K562 (cell line): ENCODE results near the gene CLDN7. TPM values are rescaled to one million over a fixed set of nuclear protein-coding genes. Genes with fewer than 3 reads are reported as not detected.

ENCODE experiments used
- ATAC-seq: fragments of 200-7000 bp; cut with Tn5 transposase; 3 replicates; pipeline ENCODE4 v1.9.1; 2020; ENCODE audit warnings: moderate library complexity
- BruUV-seq: library from RNA; stranded (reverse); fragments of 400-500 nt; replicated peaks from 2 replicates; lab custom pipeline; 2021; lab: Mats Ljungman, UMichigan
- CTCF ChIA-PET: fragments of 300-600 bp; formaldehyde crosslinking; extraction: SDS; loops from one replicate; lab custom pipeline; 2021; ENCODE audit warnings: low intra/inter-chr PET ratio; lab: Yijun Ruan, JAX
- POLR2A ChIA-PET: fragments of 300-600, 350-650 bp; sonication (Branson Sonifier 250); formaldehyde crosslinking; extraction: SDS; loops from one replicate; lab custom pipeline; 2021; ENCODE audit warnings: antibody characterized with exemption, inconsistent platforms; lab: Yijun Ruan, JAX
- DNase-seq, 4 experiments: peaks; one replicate each; pipeline versions ENCODE4 v3.0.0 to v3.0.0-alpha.2; 2011 to 2018; ENCODE audit warnings: low spot score in 3 of 4, mixed read lengths in 3 of 4; ENCODE audit errors: extremely low read depth in 1 of 4
- FAIRE-seq: peaks from 2 replicates; lab custom pipeline; 2011; peaks lifted over from hg19 to GRCh38; lab: Jason Lieb, UNC
- H2AFZ ChIP-seq: 2 replicates; pipeline ENCODE4 v1.6.0; 2011; ENCODE audit warnings: low read depth, low read length, control low read depth, inconsistent platforms
- H3K27ac ChIP-seq: fragments of 200-600 bp; 3 replicates; pipeline ENCODE4 v1.8.0; 2011; ENCODE audit warnings: low read depth, mild to moderate bottlenecking, control low read depth, inconsistent platforms, low read length, moderate library complexity, mixed read lengths; ENCODE audit errors: extremely low read depth
- H3K27me3 ChIP-seq, 2 experiments: fragments of 300-600 bp in 1 of 2; 2 replicates in 1 of 2; 3 replicates in 1 of 2; pipeline versions ENCODE4 v1.6.0 to v1.8.0; 2011; ENCODE audit warnings: inconsistent platforms in 2 of 2, low read length in 2 of 2, mild to moderate bottlenecking in 1 of 2, mixed read lengths in 1 of 2, moderate library complexity in 1 of 2; ENCODE audit not compliant: control insufficient read depth in 2 of 2, insufficient read depth in 2 of 2
- H3K36me3 ChIP-seq: fragments of 300-600 bp; 3 replicates; pipeline ENCODE4 v1.8.0; 2011; ENCODE audit warnings: mild to moderate bottlenecking, low read length, inconsistent platforms; ENCODE audit not compliant: control insufficient read depth, insufficient read depth
- H3K4me1 ChIP-seq, 2 experiments: fragments of 200-600 bp in 1 of 2; replicated peaks in 1 of 2; 2 replicates in 1 of 2; 3 replicates in 1 of 2; pipeline versions ENCODE4 v1.5.1 to v1.8.0; 2011; ENCODE audit warnings: inconsistent platforms in 2 of 2, low read length in 2 of 2, mild to moderate bottlenecking in 1 of 2, mixed read lengths in 1 of 2, moderate library complexity in 1 of 2; ENCODE audit not compliant: control insufficient read depth in 2 of 2, insufficient read depth in 2 of 2
- H3K4me2 ChIP-seq: 2 replicates; pipeline ENCODE4 v1.6.1; 2011; ENCODE audit warnings: low read length, control low read depth, inconsistent platforms, mixed read lengths; ENCODE audit not compliant: insufficient read depth
- H3K4me3 ChIP-seq: fragments of 200-600 bp; sonication (generic), shearing (Covaris generic); 2 replicates; pipeline ENCODE4 v1.5.1; 2016; ENCODE audit warnings: control low read depth, inconsistent platforms
- H3K79me2 ChIP-seq: fragments of 200-600 bp; 3 replicates; pipeline ENCODE4 v1.8.0; 2011; ENCODE audit warnings: low read length, inconsistent platforms; ENCODE audit not compliant: control insufficient read depth, insufficient read depth
- H3K9ac ChIP-seq, 2 experiments: 2 replicates each; pipeline versions ENCODE4 v1.6.0 to v1.6.1; 2011; ENCODE audit warnings: low read depth in 2 of 2, low read length in 2 of 2, control low read depth in 1 of 2, inconsistent platforms in 1 of 2, mild to moderate bottlenecking in 1 of 2, mixed read lengths in 1 of 2; ENCODE audit not compliant: insufficient read depth in 1 of 2
- H3K9me1 ChIP-seq: one replicate; pipeline ENCODE4 v1.6.0; 2011; ENCODE audit warnings: inconsistent platforms, mild to moderate bottlenecking, low read length, moderate library complexity; ENCODE audit not compliant: control insufficient read depth, insufficient read depth
- H3K9me3 ChIP-seq: replicated peaks from 2 replicates; pipeline ENCODE4 v1.5.1; 2011; ENCODE audit warnings: low read depth, low read length, inconsistent platforms; ENCODE audit not compliant: control insufficient read depth, insufficient read depth
- H4K20me1 ChIP-seq: replicated peaks from 2 replicates; pipeline ENCODE4 v1.6.1; 2011; ENCODE audit warnings: low read length, inconsistent platforms, mixed read lengths; ENCODE audit not compliant: control insufficient read depth, insufficient read depth
- CBX2 ChIP-seq: fragments of 200-600 bp; sonication (generic); IDR thresholded peaks from one replicate; pipeline ENCODE4 v1.6.1; 2012; ENCODE audit warnings: mild to moderate bottlenecking, low read length, inconsistent platforms; ENCODE audit not compliant: insufficient read depth, poor library complexity, severe bottlenecking
- CEBPG ChIP-seq, 3 experiments: fragments of 200-800 bp in 1 of 3; sonication (Bioruptor generic) in 1 of 3; sonication (generic) in 1 of 3; formaldehyde crosslinking in 1 of 3; IDR thresholded peaks in 2 of 3; conservative IDR thresholded peaks in 1 of 3; 2 replicates each; pipeline versions ENCODE4 v1.6.1 to v1.8.0; 2016 to 2022; ENCODE audit warnings: missing compliant biosample characterization in 2 of 3, missing genetic modification characterization in 2 of 3, mild to moderate bottlenecking in 1 of 3, missing genetic modification reagents in 1 of 3
- CTBP1 ChIP-seq: fragments of 450-650 bp; IDR thresholded peaks from 2 replicates; pipeline ENCODE4 v1.6.1; 2016; ENCODE audit warnings: borderline replicate concordance
- ETV5 ChIP-seq: sonication (generic); formaldehyde crosslinking; IDR thresholded peaks from 2 replicates; pipeline ENCODE4 v1.4.0; 2020; ENCODE audit warnings: low read depth, mild to moderate bottlenecking, missing genetic modification reagents
- FOXJ2 ChIP-seq: fragments of 200-800 bp; sonication (Bioruptor generic); IDR thresholded peaks from 2 replicates; pipeline ENCODE4 v1.6.1; 2016; ENCODE audit warnings: missing genetic modification characterization, missing compliant biosample characterization
- KDM2B ChIP-seq: fragments of 250-450 bp; sonication (Bioruptor Pico); IDR thresholded peaks from 2 replicates; pipeline ENCODE4 v1.8.0; 2021; ENCODE audit warnings: mild to moderate bottlenecking, moderate library complexity
- MAZ ChIP-seq, 2 experiments: fragments of 450-650 bp in 1 of 2; sonication (generic) in 1 of 2; formaldehyde crosslinking; IDR thresholded peaks in 1 of 2; conservative IDR thresholded peaks in 1 of 2; 2 replicates each; pipeline versions ENCODE4 v1.4.0 to v1.5.0; 2020; ENCODE audit warnings: mild to moderate bottlenecking in 1 of 2, missing genetic modification reagents in 1 of 2
- NEUROD1 ChIP-seq: fragments of 150-350 bp; IDR thresholded peaks from 2 replicates; pipeline ENCODE4 v1.6.1; 2014; ENCODE audit warnings: borderline replicate concordance, low read length, low read depth; ENCODE audit not compliant: partially characterized antibody
- PRMT5 ChIP-seq: sonication (generic); formaldehyde crosslinking; IDR thresholded peaks from 2 replicates; pipeline ENCODE4 v1.5.0; 2020; ENCODE audit warnings: missing genetic modification reagents
- RB1 ChIP-seq: fragments of 450-650 bp; IDR thresholded peaks from 2 replicates; pipeline ENCODE4 v1.6.1; 2017; ENCODE audit warnings: low read depth, mild to moderate bottlenecking
- RFX1 ChIP-seq: fragments of 450-650 bp; IDR thresholded peaks from 2 replicates; pipeline ENCODE4 v1.6.1; 2016; ENCODE audit warnings: mild to moderate bottlenecking, moderate library complexity
- SMAD3 ChIP-seq: fragments of 450-650 bp; formaldehyde crosslinking; conservative IDR thresholded peaks from 2 replicates; pipeline ENCODE4 v1.4.0; 2020; ENCODE audit warnings: mild to moderate bottlenecking
- XRCC5 ChIP-seq: fragments of 200-400 bp; formaldehyde crosslinking; IDR thresholded peaks from 2 replicates; pipeline ENCODE4 v1.6.1; 2017; ENCODE audit warnings: low read depth, mild to moderate bottlenecking, low read length
- YY1 ChIP-seq, 3 experiments: IDR thresholded peaks; 2 replicates each; pipeline ENCODE4 v1.6.1; 2011; ENCODE audit warnings: low read length in 2 of 3, mild to moderate bottlenecking in 2 of 3, moderate library complexity in 2 of 3, borderline replicate concordance in 1 of 3, control low read depth in 1 of 3, low read depth in 1 of 3; ENCODE audit not compliant: insufficient read depth in 3 of 3, insufficient replicate concordance in 2 of 3, control insufficient read depth in 1 of 3, insufficient read length in 1 of 3; ENCODE audit errors: extremely low read depth in 1 of 3
- ZNF232 ChIP-seq: sonication (generic); formaldehyde crosslinking; IDR thresholded peaks from 2 replicates; pipeline ENCODE4 v1.8.0; 2022; ENCODE audit warnings: mild to moderate bottlenecking, missing genetic modification reagents
- ZNF311 ChIP-seq: fragments of 250-450 bp; sonication (Bioruptor Pico); IDR thresholded peaks from 2 replicates; pipeline ENCODE4 v1.4.0; 2020; ENCODE audit warnings: mild to moderate bottlenecking, moderate library complexity
- WGBS: fragments of 100-300 bp; shearing (Covaris generic); methylation state at CpG from one replicate; pipeline ENCODE4 v1.1.6; 2016; ENCODE audit warnings: low coverage, mixed read lengths; ENCODE audit not compliant: insufficient coverage; ENCODE audit errors: missing lambda C conversion rate; 5-methylcytosine and 5-hydroxymethylcytosine counted together
- in situ Hi-C: fragments of 300-500 bp; cut with MboI; formaldehyde crosslinking; loops from 4 replicates; pipeline ENCODE4 v1.15.0; 2018; ENCODE audit warnings: inconsistent platforms, mixed read lengths
- intact Hi-C: fragments of 100-400 bp; cut with micrococcal nuclease; formaldehyde crosslinking; loops from 2 replicates; pipeline ENCODE4 v1.14.2; 2022
- polyA plus RNA-seq, 8 experiments: library from polyadenylated mRNA; depleted of rRNA in 4 of 8; stranded (reverse) in 5 of 8; unstranded in 3 of 8; fragments of >200 nt; fragmentation: Nextera tagmentation in 2 of 8; fragmentation: Illumina TruSeq in 1 of 8; extraction: Ambion mirVana in 2 of 8; extraction: Trizol in 1 of 8; gene quantifications; 2 replicates each; pipeline versions ENCODE4 v1.2.1 to v1.2.3, GENCODE V29; 2011 to 2014; ENCODE audit warnings: inconsistent platforms in 1 of 8, missing spikeins in 1 of 8
- total RNA-seq, 7 experiments: library from RNA; depleted of rRNA in 6 of 7; stranded (reverse); fragments of >200 nt in 6 of 7; fragmentation: Illumina TruSeq in 2 of 7; extraction: Trizol in 2 of 7; gene quantifications; 2 replicates each; pipeline versions ENCODE4 v1.2.1 to v1.2.3, GENCODE V29; 2011 to 2021; ENCODE audit warnings: low replicate concordance in 1 of 7

CLDN7 gene
- total and polyA plus RNA-seq, 9 of the 15 experiments (the other 6 are each of a cell fraction or from before 2014, with no cell fraction given) = 2.2 to 14.5 (median 7.6) TPM

DNA sequence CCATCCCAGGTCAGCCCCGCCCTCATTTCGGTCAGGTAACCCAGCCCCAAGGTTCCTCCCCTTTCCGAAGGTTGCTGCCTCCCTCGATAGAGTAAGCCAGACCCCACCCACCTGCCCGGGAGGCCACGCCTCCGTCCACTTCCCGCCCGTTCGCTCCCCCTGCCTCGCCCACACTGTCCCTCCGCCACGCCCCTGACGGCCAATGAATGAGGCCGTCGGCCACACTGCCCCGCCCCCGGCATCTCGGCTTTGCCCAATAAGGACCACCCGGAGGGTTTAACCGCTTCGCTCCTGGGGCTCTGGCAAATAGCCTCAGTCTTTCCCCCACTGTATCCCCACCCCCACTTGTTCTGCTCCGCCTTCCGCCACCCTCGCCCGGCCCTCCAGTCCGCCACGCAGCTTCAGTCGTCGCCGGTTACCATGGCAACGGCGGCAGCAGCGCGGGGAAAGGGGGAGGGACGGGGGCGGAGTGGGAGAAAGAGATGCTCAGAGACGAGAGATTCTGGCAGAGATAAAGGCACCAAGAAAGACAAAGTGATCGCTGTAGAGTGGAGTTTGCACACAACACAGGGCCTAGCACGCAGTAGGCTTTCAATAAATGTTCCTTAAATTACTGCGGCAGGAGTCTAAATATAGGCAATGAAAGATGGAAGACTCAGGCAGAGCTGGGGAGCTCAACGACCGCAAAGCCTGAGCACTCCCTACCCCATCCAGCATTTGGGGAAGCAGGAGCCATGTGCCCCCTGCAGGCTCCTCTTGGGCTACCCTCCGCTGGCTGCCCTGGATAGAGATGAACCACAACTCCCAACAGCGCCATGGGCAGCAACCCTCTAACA lies 47.8 kb downstream of the CLDN7 start (continued):
- TF ChIP-seq ZNF311 (CRISPR knock-in tag) (no peak), SMAD3 (CRISPR knock-in tag) (no peak), XRCC5 (no peak), MAZ (CRISPR knock-in tag; conservative IDR thresholded peaks at IDR 0.05 in 1 of 2, IDR thresholded peaks at IDR 0.05 in 1 of 2) (peak; percentile 19 to 34; a peak in 1 of 4 replicates)

DNA sequence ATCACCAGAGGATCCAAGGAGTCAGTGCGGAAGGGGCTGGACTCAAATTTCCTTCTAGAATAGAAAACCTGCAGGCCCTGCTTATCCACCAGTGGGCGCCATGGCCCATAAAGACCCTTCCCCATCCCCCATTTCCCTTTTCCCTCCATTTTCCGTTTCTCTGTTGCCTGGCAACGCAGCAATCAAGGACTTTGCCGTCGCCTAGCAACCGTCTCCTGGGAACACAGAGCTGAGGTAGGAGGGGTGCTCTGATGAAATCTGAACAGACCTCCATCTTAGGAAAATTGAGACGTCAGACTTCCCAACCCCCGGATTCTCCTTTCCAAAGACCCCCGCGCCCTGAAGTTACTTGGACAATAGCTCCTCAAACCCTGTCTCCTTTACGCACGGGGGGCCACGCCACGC lies 48.4 kb downstream of the CLDN7 start:
- peaks cover 28 to 38% of the 10 kb centered on the region in 2 experiments for H3K4me1 ChIP-seq
- no peak overlapping the region; the same call in 2 of the 3 replicates for H3K27ac ChIP-seq
- no peak for FAIRE-seq
- peak overlapping the region; percentile 56 for H3K4me2 ChIP-seq
- in situ Hi-C loops = no loop called here
- ChIA-PET CTCF (no interaction called here), POLR2A (interaction anchor here (0.6 to 1.3 kb wide), 2 partner anchors 29 to 436 kb away, joined by 3 to 4 read pairs; partner anchors contain the start of gene GABARAP)
- H3K9me3 ChIP-seq = no peaks in the 10 kb centered on the region
- no peaks in the 10 kb centered on the region for H3K27me3 ChIP-seq
- H3K36me3 ChIP-seq = no peaks in the 10 kb centered on the region
- ATAC-seq = peak; percentile 16
- intact Hi-C loops = no loop called here
- H3K4me3 ChIP-seq = peak overlapping the region; percentile 2; the same call in 1 of the 2 replicates
- no TSS peak for BruUV-seq
- H3K9ac ChIP-seq = no peak overlapping the region
- no peak overlapping the region for H2AFZ ChIP-seq
- H3K9me1 ChIP-seq = no peaks in the 10 kb centered on the region
- peak; percentile 66 to 80 (median 74) for DNase-seq
- no peaks in the 10 kb centered on the region; the same call in 1 of the 2 replicates for H4K20me1 ChIP-seq
- H3K79me2 ChIP-seq = peaks cover 32% of the 10 kb centered on the region; the same call in 2 of the 3 replicates
- WGBS = 9% methylated on average over 14 of the region's 15 CpGs
- peak in 2 of 3 experiments; percentile 26 to 39 for TF ChIP-seq YY1 (IDR thresholded peaks at IDR 0.05; ENCODE audit: borderline replicate concordance in 1 of 3, control insufficient read depth in 1 of 3, extremely low read depth in 1 of 3, insufficient read depth in 3 of 3, insufficient read length in 1 of 3, insufficient replicate concordance in 2 of 3, low read depth in 1 of 3, low read length in 2 of 3)
- TF ChIP-seq PRMT5 (CRISPR knock-in tag) = no peak
- TF ChIP-seq RB1 = 0 out of 2 replicates have a peak, but pooled peaks have one; percentile 6
- no peak for TF ChIP-seq ZNF311 (CRISPR knock-in tag)
- no peak for TF ChIP-seq ZNF232
- 0 out of 2 replicates have a peak, but pooled peaks have one; percentile 55 for TF ChIP-seq FOXJ2
- no peak for TF ChIP-seq CEBPG (CRISPR knock-in tag; IDR thresholded peaks at IDR 0.05)
- TF ChIP-seq CEBPG (tag; conservative IDR thresholded peaks at IDR 0.05 in 1 of 2, IDR thresholded peaks at IDR 0.05 in 1 of 2) = peak; percentile 15 to 51; a peak in 1 of 4 replicates
- TF ChIP-seq ETV5 (CRISPR knock-in tag) = peak; percentile 47; the same call in 1 of the 2 replicates
- 0 out of 2 replicates have a peak, but pooled peaks have one; percentile 10 for TF ChIP-seq CTBP1
- no peak for TF ChIP-seq KDM2B (CRISPR knock-in tag)
- TF ChIP-seq XRCC5 = 0 out of 2 replicates have a peak, but pooled peaks have one; percentile 24
- peak; percentile 99 for TF ChIP-seq RFX1
- TF ChIP-seq NEUROD1 = peak; percentile 93
- TF ChIP-seq CBX2 = no peak
